NCI-H128 (cell line): ENCODE data around the gene TMEM132C.

ENCODE experiments used
- DNase-seq: peaks from one replicate; lab custom pipeline; 2025; ENCODE audit not compliant: unreplicated experiment; lab: John Stamatoyannopoulos, UW

The TMEM132C gene

DNA sequence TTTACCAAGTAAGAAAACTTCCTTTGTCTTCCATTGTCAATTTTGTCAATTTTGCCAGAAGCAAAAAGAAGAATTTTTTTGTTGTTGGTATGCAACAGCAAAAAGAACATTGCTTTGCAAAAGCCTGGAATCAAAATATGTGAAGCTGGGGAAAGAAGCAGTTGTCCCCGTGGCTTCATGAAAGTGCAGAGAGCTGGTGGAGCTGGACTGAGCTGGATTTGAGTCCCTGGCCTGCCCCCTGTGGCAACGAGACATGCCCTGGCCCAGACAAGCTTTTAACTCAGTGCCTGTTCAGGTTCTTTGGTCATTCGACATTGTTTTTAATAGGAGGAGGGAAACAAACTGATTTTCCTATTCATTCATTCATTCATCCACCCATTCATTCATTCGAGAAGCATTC lies 486.5 kb downstream of the TMEM132C start:
- DNase-seq = no peak

DNA sequence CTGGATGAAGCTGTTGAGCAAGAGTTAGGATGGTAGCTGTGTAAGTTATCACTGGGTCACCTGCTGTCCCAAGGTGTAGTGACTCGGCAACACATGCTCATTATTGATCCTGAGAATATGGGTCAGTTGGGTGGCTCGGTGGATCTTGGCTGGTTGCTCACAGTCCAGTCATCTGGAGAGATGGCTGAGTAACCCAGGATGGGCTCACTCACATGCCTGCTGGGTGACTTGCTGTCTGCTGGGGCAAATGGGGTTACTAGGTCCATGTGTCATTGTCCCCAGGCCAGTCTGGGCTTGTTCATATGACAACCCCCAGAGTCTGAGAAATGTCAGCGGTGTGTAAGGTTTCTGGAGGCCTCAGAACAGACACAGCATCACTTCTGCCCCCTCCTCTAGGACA lies 487.3 kb downstream of the TMEM132C start:
- DNase-seq = no peak

DNA sequence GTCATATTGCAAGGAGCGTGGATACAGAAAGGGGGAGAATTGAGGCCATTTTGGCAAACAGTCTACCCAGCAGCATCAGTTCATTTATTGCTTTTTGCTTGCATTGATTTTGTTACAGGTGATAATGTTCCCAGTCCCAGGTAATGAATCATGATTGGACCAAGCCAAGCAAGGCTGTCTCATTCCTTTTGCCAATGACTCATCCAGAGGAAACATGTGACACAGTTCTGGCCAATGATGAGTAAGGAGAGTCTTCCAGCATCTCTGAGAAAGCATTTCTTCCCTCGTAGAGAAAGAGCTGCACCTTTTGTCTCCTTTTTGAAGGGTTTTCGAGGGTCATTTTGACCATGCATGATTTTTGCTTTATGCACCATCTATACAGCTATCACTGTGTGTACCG lies 488.6 kb downstream of the TMEM132C start:
- DNase-seq = no peak
